GM12878 (cell line): ENCODE measurements around the gene CUL5. TPM values are rescaled to one million over a fixed set of nuclear protein-coding genes. Genes with fewer than 3 reads are reported as not detected.

ENCODE experiments used
- ATAC-seq: fragments of 200-7000 bp; cut with Tn5 transposase; 3 replicates; pipeline ENCODE4 v1.9.1; 2020; ENCODE audit warnings: mild to moderate bottlenecking, moderate library complexity
- BruUV-seq: library from RNA; stranded (reverse); fragments of 400-500 nt; replicated peaks from 2 replicates; lab custom pipeline; 2021; lab: Mats Ljungman, UMichigan
- CTCF ChIA-PET: fragments of 300-600 bp; sonication (Branson Sonifier 250); formaldehyde crosslinking; extraction: SDS; loops from one replicate; lab custom pipeline; 2021; ENCODE audit warnings: inconsistent platforms; lab: Yijun Ruan, JAX
- POLR2A ChIA-PET: fragments of 350-600 bp; formaldehyde crosslinking; extraction: SDS; loops from one replicate; lab custom pipeline; 2021; ENCODE audit warnings: inconsistent platforms; lab: Charles Lee
- RAD21 ChIA-PET: fragments of 300-600 bp; sonication (Branson Sonifier 250); formaldehyde crosslinking; loops from one replicate; lab custom pipeline; 2023; ENCODE audit warnings: antibody characterized with exemption; ENCODE audit not compliant: unreplicated experiment; lab: Charles Lee
- SMC1A ChIA-PET: fragments of 300-600 bp; sonication (Branson Sonifier 250); formaldehyde crosslinking; loops from one replicate; lab custom pipeline; 2023; ENCODE audit not compliant: unreplicated experiment, uncharacterized antibody; lab: Charles Lee
- DNase-seq: peaks from one replicate; pipeline ENCODE4 v3.0.0-alpha.2; 2011; ENCODE audit warnings: low read depth, low spot score
- FAIRE-seq: peaks from 3 replicates; lab custom pipeline; 2011; peaks lifted over from hg19 to GRCh38; lab: Jason Lieb, UNC
- H2AFZ ChIP-seq: 2 replicates; pipeline ENCODE4 v1.6.0; 2011; ENCODE audit warnings: low read depth, low read length, control low read depth; ENCODE audit not compliant: control insufficient read depth
- H3K27ac ChIP-seq: 2 replicates; pipeline ENCODE4 v1.5.1; 2011; ENCODE audit warnings: control low read depth; ENCODE audit not compliant: control insufficient read depth, insufficient read depth
- H3K27me3 ChIP-seq, 2 experiments: replicated peaks in 1 of 2; 2 replicates each; pipeline versions ENCODE4 v1.6.0 to v1.6.1; 2011; ENCODE audit warnings: low read length in 1 of 2; ENCODE audit not compliant: control insufficient read depth in 2 of 2, insufficient read depth in 2 of 2
- H3K36me3 ChIP-seq, 2 experiments: 2 replicates each; pipeline ENCODE4 v1.5.1; 2011; ENCODE audit warnings: low read length in 1 of 2; ENCODE audit not compliant: control insufficient read depth in 2 of 2, insufficient read depth in 2 of 2
- H3K4me1 ChIP-seq: 2 replicates; pipeline ENCODE4 v1.6.1; 2011; ENCODE audit warnings: mild to moderate bottlenecking, low read length, moderate library complexity, mixed read lengths; ENCODE audit not compliant: control insufficient read depth, insufficient read depth
- H3K4me2 ChIP-seq: 2 replicates; pipeline ENCODE4 v1.6.0; 2011; ENCODE audit warnings: control low read depth; ENCODE audit not compliant: control insufficient read depth, insufficient read depth
- H3K4me3 ChIP-seq: fragments of 200-600 bp; sonication (generic); 2 replicates; pipeline ENCODE4 v1.5.1; 2016
- H3K79me2 ChIP-seq: 2 replicates; pipeline ENCODE4 v1.6.0; 2011; ENCODE audit warnings: low read length; ENCODE audit not compliant: control insufficient read depth, insufficient read depth
- H3K9ac ChIP-seq: 2 replicates; pipeline ENCODE4 v1.8.0; 2011; ENCODE audit warnings: low read length, control low read depth, mixed read lengths; ENCODE audit not compliant: control insufficient read depth, insufficient read depth
- H3K9me3 ChIP-seq: replicated peaks from 3 replicates; pipeline ENCODE4 v1.5.1; 2011; ENCODE audit warnings: mild to moderate bottlenecking, low read length; ENCODE audit not compliant: control insufficient read depth, insufficient read depth
- H4K20me1 ChIP-seq: 2 replicates; pipeline ENCODE4 v1.6.0; 2011; ENCODE audit not compliant: control insufficient read depth, insufficient read depth
- EGR1 ChIP-seq, 2 experiments: IDR thresholded peaks; 1 replicate in 1 of 2; 2 replicates in 1 of 2; pipeline ENCODE4 v1.6.1; 2011 to 2012; ENCODE audit warnings: low read depth in 2 of 2, low read length in 2 of 2, borderline replicate concordance in 1 of 2, mild to moderate bottlenecking in 1 of 2, moderate library complexity in 1 of 2
- FOXK2 ChIP-seq: fragments of 450-650 bp; IDR thresholded peaks from 2 replicates; pipeline ENCODE4 v1.6.1; 2017; ENCODE audit warnings: mild to moderate bottlenecking, moderate library complexity
- FOXM1 ChIP-seq: IDR thresholded peaks from 2 replicates; pipeline ENCODE4 v1.6.1; 2012; ENCODE audit warnings: low read depth, mild to moderate bottlenecking, inconsistent platforms, low read length, moderate library complexity
- NFIC ChIP-seq: IDR thresholded peaks from 2 replicates; pipeline ENCODE4 v1.6.1; 2012; ENCODE audit warnings: low read depth, mild to moderate bottlenecking, inconsistent platforms, low read length, moderate library complexity
- NFYA ChIP-seq: IDR thresholded peaks from 2 replicates; pipeline ENCODE4 v1.6.1; 2011; ENCODE audit warnings: low read depth, mild to moderate bottlenecking, low read length, improper control_type of control experiment, borderline replicate concordance
- NFYB ChIP-seq: IDR thresholded peaks from 2 replicates; pipeline ENCODE4 v1.6.1; 2011; ENCODE audit warnings: low read depth, mild to moderate bottlenecking, low read length, improper control_type of control experiment, moderate library complexity; ENCODE audit not compliant: insufficient read depth
- RB1 ChIP-seq: fragments of 450-650 bp; formaldehyde crosslinking; IDR thresholded peaks from 2 replicates; pipeline ENCODE4 v1.6.1; 2017; ENCODE audit warnings: mild to moderate bottlenecking, borderline replicate concordance
- RUNX3 ChIP-seq: IDR thresholded peaks from 2 replicates; pipeline ENCODE4 v1.6.1; 2012; ENCODE audit warnings: low read length, inconsistent platforms
- SMC3 ChIP-seq: IDR thresholded peaks from 2 replicates; pipeline ENCODE4 v1.6.1; 2011; ENCODE audit warnings: low read length, improper control_type of control experiment, borderline replicate concordance
- TBL1XR1 ChIP-seq: IDR thresholded peaks from 2 replicates; pipeline ENCODE4 v1.6.1; 2012; ENCODE audit warnings: low read depth, low read length, improper control_type of control experiment
- ZNF207 ChIP-seq: fragments of 450-650 bp; IDR thresholded peaks from 2 replicates; pipeline ENCODE4 v1.6.1; 2014; ENCODE audit warnings: antibody characterized with exemption, mild to moderate bottlenecking, borderline replicate concordance
- WGBS: methylation state at CpG from one replicate; pipeline ENCODE4 v1.1.6; 2016; ENCODE audit warnings: low lambda C conversion rate; ENCODE audit not compliant: insufficient replicate concordance, insufficient coverage; ENCODE audit errors: missing lambda C conversion rate; 5-methylcytosine and 5-hydroxymethylcytosine counted together
- in situ Hi-C: fragments of 300-500 bp; cut with MboI; formaldehyde crosslinking; loops from 9 replicates; pipeline ENCODE4 v1.14.3; 2018; ENCODE audit warnings: mixed read lengths
- intact Hi-C: fragments of 100-400 bp; cut with micrococcal nuclease; formaldehyde crosslinking; loops from one replicate; pipeline ENCODE4 v1.14.2; 2022; ENCODE audit not compliant: unreplicated experiment
- polyA plus RNA-seq, 11 experiments: library from polyadenylated mRNA; depleted of rRNA in 4 of 11; unstranded in 6 of 11; stranded (reverse) in 5 of 11; fragments of >200 nt; fragmentation: Nextera tagmentation in 4 of 11; fragmentation: Illumina TruSeq in 1 of 11; extraction: Ambion mirVana in 4 of 11; extraction: Trizol in 1 of 11; gene quantifications; 1 replicate in 1 of 11; 2 replicates in 10 of 11; pipeline versions ENCODE4 v1.2.1 to v1.2.3, GENCODE V29; 2011 to 2016; ENCODE audit warnings: inconsistent platforms in 2 of 11, missing spikeins in 2 of 11, low read depth in 1 of 11
- total RNA-seq, 4 experiments: library from RNA; depleted of rRNA in 3 of 4; stranded (reverse); fragments of >200 nt in 3 of 4; fragmentation: Illumina TruSeq in 1 of 4; extraction: Trizol in 1 of 4; gene quantifications; 2 replicates each; pipeline versions ENCODE4 v1.2.1 to v1.2.3, GENCODE V29; 2013 to 2021
- TF ChIP-seq, protein P1 (sequence below): fragments of 450-650 bp; formaldehyde crosslinking; IDR thresholded peaks from 2 replicates; pipeline ENCODE4 v1.4.0; 2022; ENCODE audit warnings: mild to moderate bottlenecking, moderate library complexity

The CUL5 gene
- total and polyA plus RNA-seq, 10 of the 15 experiments (the other 5 are each of a cell fraction or from before 2014, with no cell fraction given) = 9.1 to 37.6 (median 18.3) TPM

DNA sequence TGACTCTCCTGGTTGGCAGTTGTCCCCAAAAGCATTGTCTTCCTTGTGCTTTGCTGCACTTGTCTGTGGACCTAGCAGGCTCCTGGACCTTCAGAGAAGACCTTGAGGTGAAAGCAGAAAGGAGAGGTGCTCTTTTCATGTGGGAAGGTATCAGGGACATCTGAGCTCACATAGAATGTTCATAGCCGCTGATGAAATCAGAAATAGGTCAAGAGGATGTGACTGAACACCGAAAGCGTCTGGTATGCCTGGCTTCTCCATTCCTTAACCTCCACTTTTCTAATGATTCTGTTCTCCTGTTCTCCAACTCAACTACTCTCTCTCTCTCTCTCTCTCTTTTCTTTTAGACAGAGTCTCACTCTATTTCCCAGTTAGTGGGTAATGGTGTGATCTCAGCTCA, 6.2 kb upstream of the CUL5 start:
- H3K27me3 ChIP-seq = no peaks in the 10 kb centered on the region
- FAIRE-seq = no peak
- RAD21 ChIA-PET = no interaction called here
- TF ChIP-seq TBL1XR1 (no peak), SMC3 (no peak), NFIC (no peak), NFYA (no peak), NFYB (no peak), RB1 (no peak), EGR1 (IDR thresholded peaks at IDR 0.05; ENCODE audit: borderline replicate concordance in 1 of 2, low read depth in 2 of 2, low read length in 2 of 2) (no peak), FOXK2 (no peak), FOXM1 (no peak), ZNF207 (no peak), RUNX3 (no peak)
- TF ChIP-seq, protein P1, sequence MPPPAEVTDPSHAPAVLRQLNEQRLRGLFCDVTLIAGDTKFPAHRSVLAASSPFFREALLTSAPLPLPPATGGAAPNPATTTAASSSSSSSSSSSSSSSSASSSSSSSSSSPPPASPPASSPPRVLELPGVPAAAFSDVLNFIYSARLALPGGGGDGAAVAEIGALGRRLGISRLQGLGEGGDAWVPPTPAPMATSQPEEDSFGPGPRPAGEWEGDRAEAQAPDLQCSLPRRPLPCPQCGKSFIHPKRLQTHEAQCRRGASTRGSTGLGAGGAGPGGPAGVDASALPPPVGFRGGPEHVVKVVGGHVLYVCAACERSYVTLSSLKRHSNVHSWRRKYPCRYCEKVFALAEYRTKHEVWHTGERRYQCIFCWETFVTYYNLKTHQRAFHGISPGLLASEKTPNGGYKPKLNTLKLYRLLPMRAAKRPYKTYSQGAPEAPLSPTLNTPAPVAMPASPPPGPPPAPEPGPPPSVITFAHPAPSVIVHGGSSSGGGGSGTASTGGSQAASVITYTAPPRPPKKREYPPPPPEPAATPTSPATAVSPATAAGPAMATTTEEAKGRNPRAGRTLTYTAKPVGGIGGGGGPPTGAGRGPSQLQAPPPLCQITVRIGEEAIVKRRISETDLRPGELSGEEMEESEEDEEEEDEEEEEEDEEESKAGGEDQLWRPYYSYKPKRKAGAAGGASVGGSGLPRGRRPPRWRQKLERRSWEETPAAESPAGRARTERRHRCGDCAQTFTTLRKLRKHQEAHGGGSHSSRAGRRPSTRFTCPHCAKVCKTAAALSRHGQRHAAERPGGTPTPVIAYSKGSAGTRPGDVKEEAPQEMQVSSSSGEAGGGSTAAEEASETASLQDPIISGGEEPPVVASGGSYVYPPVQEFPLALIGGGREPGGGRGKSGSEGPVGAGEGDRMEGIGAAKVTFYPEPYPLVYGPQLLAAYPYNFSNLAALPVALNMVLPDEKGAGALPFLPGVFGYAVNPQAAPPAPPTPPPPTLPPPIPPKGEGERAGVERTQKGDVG = no peak
- TF ChIP-seq, all 136 proteins: peak for 0
- ATAC-seq (no peak), DNase-seq (no peak)
- Histone ChIP-seq H3K4me2 (no peak overlapping the region), H3K9ac (no peak overlapping the region), H3K9me3 (no peaks in the 10 kb centered on the region), H3K4me3 (no peak overlapping the region), H2AFZ (no peak overlapping the region), H3K79me2 (no peaks in the 10 kb centered on the region), H3K36me3 (no peaks in the 10 kb centered on the region), H3K4me1 (no peaks in the 10 kb centered on the region), H4K20me1 (no peaks in the 10 kb centered on the region), H3K27ac (no peak overlapping the region)
- BruUV-seq = no TSS peak
- CTCF ChIA-PET = interaction anchor here (0.6 to 1.4 kb wide), 5 partner anchors 10 to 118 kb away, joined by 3 to 5 read pairs (median 3); no protein-coding TSS in a partner anchor
- intact Hi-C loops = loop anchor here (10.0 kb wide), 2 partner anchors 438 to 642 kb away; partner anchors contain the start of gene ALKBH8
- POLR2A ChIA-PET = no interaction called here
- 79% methylated on average over 3 of the region's 3 CpGs for WGBS
- SMC1A ChIA-PET = no interaction called here
- in situ Hi-C loops = loop anchor here (10.0 kb wide), 1 partner anchor 652 kb away; no protein-coding TSS in a partner anchor
